GM18519 (cell line): ENCODE data around the gene ACADS.

Experiments
- ATAC-seq: cut with Tn5 transposase; IDR thresholded peaks from one replicate; pipeline ENCODE4 v1.9.1; 2021; ENCODE audit warnings: mild to moderate bottlenecking, moderate library complexity; ENCODE audit not compliant: unreplicated experiment, low FRiP score

Gene ACADS

GRCh38 chr12:120751389-120751788 is 25.8 kb downstream of the ACADS start:
- ATAC-seq, result no peak

- ATAC-seq, result no peak
Observed at GRCh38 chr12:120754792-120755191, 29.2 kb downstream of the ACADS start.

GRCh38 chr12:120755269-120755668 is 29.6 kb downstream of the ACADS start:
- ATAC-seq, result no peak

- no peak for ATAC-seq
Observed at GRCh38 chr12:120757226-120757742, 31.7 kb downstream of the ACADS start.

- no peak for ATAC-seq
Observed at GRCh38 chr12:120757949-120758348, 32.3 kb downstream of the ACADS start.

- ATAC-seq, result no peak
Observed at GRCh38 chr12:120758798-120759590, 33.4 kb downstream of the ACADS start.

- no peak for ATAC-seq
Observed at GRCh38 chr12:120759591-120760348, 34.1 kb downstream of the ACADS start.

GRCh38 chr12:120760349-120761254 is 35.0 kb downstream of the ACADS start:
- no peak for ATAC-seq

GRCh38 chr12:120761519-120761934 is 35.9 kb downstream of the ACADS start:
- no peak for ATAC-seq

GRCh38 chr12:120762086-120762485 is 36.5 kb downstream of the ACADS start:
- no peak for ATAC-seq

- ATAC-seq, result no peak
Observed at GRCh38 chr12:120763250-120763649, 37.6 kb downstream of the ACADS start.

- ATAC-seq, result no peak
Observed at GRCh38 chr12:120764816-120765215, 39.2 kb downstream of the ACADS start.

GRCh38 chr12:120766566-120766965 is 40.9 kb downstream of the ACADS start:
- no peak for ATAC-seq

GRCh38 chr12:120767071-120768024 is 41.7 kb downstream of the ACADS start:
- no peak for ATAC-seq

GRCh38 chr12:120771097-120771496 is 45.5 kb downstream of the ACADS start:
- ATAC-seq, result no peak

- no peak for ATAC-seq
Observed at GRCh38 chr12:120774169-120774916, 48.7 kb downstream of the ACADS start.

- ATAC-seq, result no peak
Observed at GRCh38 chr12:120775862-120776552, 50.4 kb downstream of the ACADS start.

GRCh38 chr12:120783197-120783596 is 57.6 kb downstream of the ACADS start:
- no peak for ATAC-seq
